ENCODE data around the gene ZNF385A. TPM values are rescaled to one million over a fixed set of nuclear protein-coding genes. Genes with fewer than 3 reads are reported as not detected.

The ZNF385A gene
- total RNA-seq, 2 donors from 2014 or later = 1.1 to 1.5 TPM

Other genes starting within 250 kb of the ZNF385A start
- 10 to 100 TPM; 25.2 to 25.3 TPM for gene SMUG1, start 195.7 kb downstream of the ZNF385A start, total RNA-seq
- 10 to 100 TPM; 65.6 to 73.6 TPM for gene CBX5, start 104.6 kb downstream of the ZNF385A start, total RNA-seq
- 1,000 to 10,000 TPM in 1 of 2 donors, 100 to 1,000 TPM in 1; 997 to 1,580 TPM for gene HNRNPA1, start 104.0 kb downstream of the ZNF385A start, total RNA-seq
- 1 to 10 TPM in 1 of 2 donors, not detected in 1; 3.7 TPM for gene NFE2, start 83.7 kb downstream of the ZNF385A start, total RNA-seq
- gene COPZ1, start 59.6 kb downstream of the ZNF385A start, total RNA-seq = 100 to 1,000 TPM; 111 to 158 TPM
- gene GPR84, start 20.2 kb downstream of the ZNF385A start, total RNA-seq = 10 to 100 TPM; 23.5 to 91.5 TPM
- gene ITGA5, start 34.5 kb upstream of the ZNF385A start, total RNA-seq = 10 to 100 TPM; 31.8 to 32.1 TPM
- gene GTSF1, start 88.9 kb upstream of the ZNF385A start, total RNA-seq = 10 to 100 TPM in 1 of 2 donors, 1 to 10 TPM in 1; 7.2 to 10.5 TPM
- gene NCKAP1L, start 113.0 kb upstream of the ZNF385A start, total RNA-seq = 100 to 1,000 TPM; 143 to 179 TPM
- 10 to 100 TPM; 28.4 to 34.6 TPM for gene PDE1B, start 164.9 kb upstream of the ZNF385A start, total RNA-seq
- not detected for gene PPP1R1A, start 203.9 kb upstream of the ZNF385A start, total RNA-seq

Data from natural killer cell treated with Interleukin-12 subunit alpha and Interleukin-12 subunit beta and Interleukin-15 and Interleukin-18, amount 100 ng/mL, for 72 hours (primary cell).